HepG2 (cell line): ENCODE results near the gene INTS1. TPM values are rescaled to one million over a fixed set of nuclear protein-coding genes. Genes with fewer than 3 reads are reported as not detected.

Experiments used
- ATAC-seq: fragments of 200-7000 bp; cut with Tn5 transposase; 3 replicates; pipeline ENCODE4 v1.9.1; 2020; ENCODE audit warnings: mild to moderate bottlenecking, moderate library complexity
- BruUV-seq: library from RNA; stranded (reverse); fragments of 400-500 nt; replicated peaks from 2 replicates; lab custom pipeline; 2021; lab: Mats Ljungman, UMichigan
- CTCF ChIA-PET: fragments of 300-600 bp; formaldehyde crosslinking; extraction: SDS; loops from one replicate; lab custom pipeline; 2021; ENCODE audit warnings: low total read pairs, inconsistent platforms, low intra/inter-chr PET ratio; lab: Yijun Ruan, JAX
- POLR2A ChIA-PET: fragments of 350-600 bp; sonication (Branson Sonifier 250); formaldehyde crosslinking; loops from one replicate; lab custom pipeline; 2020; ENCODE audit warnings: antibody characterized with exemption, inconsistent platforms; lab: Yijun Ruan, JAX
- DNase-seq: peaks from one replicate; pipeline ENCODE4 v3.0.0-alpha.2; 2015; ENCODE audit warnings: low spot score
- FAIRE-seq: peaks from 3 replicates; lab custom pipeline; 2011; peaks lifted over from hg19 to GRCh38; lab: Jason Lieb, UNC
- H2AFZ ChIP-seq: one replicate; pipeline ENCODE4 v1.6.1; 2011; ENCODE audit warnings: low read length, inconsistent platforms
- H3K27ac ChIP-seq: fragments of 300-600 bp; 3 replicates; pipeline ENCODE4 v1.8.0; 2011; ENCODE audit warnings: mixed run types, mild to moderate bottlenecking, mixed read lengths, low read length, inconsistent platforms; ENCODE audit not compliant: insufficient read depth; ENCODE audit errors: extremely low read length
- H3K27me3 ChIP-seq, 2 experiments: fragments of 200-600 bp in 1 of 2; 2 replicates in 1 of 2; 3 replicates in 1 of 2; pipeline versions ENCODE4 v1.6.0 to v1.8.0; 2011; ENCODE audit warnings: low read length in 2 of 2, mild to moderate bottlenecking in 2 of 2, moderate library complexity in 2 of 2, inconsistent platforms in 1 of 2; ENCODE audit not compliant: insufficient read depth in 2 of 2, control insufficient read depth in 1 of 2
- H3K36me3 ChIP-seq, 2 experiments: fragments of 200-600 bp in 1 of 2; replicated peaks in 1 of 2; 2 replicates in 1 of 2; 3 replicates in 1 of 2; pipeline versions ENCODE4 v1.5.1 to v1.8.0; 2011; ENCODE audit warnings: low read length in 2 of 2, inconsistent platforms in 1 of 2; ENCODE audit not compliant: insufficient read depth in 2 of 2, control insufficient read depth in 1 of 2
- H3K4me1 ChIP-seq: 2 replicates; pipeline ENCODE4 v1.5.1; 2012; ENCODE audit warnings: low read length, inconsistent platforms; ENCODE audit not compliant: insufficient read depth
- H3K4me2 ChIP-seq: 2 replicates; pipeline ENCODE4 v1.6.0; 2011; ENCODE audit warnings: low read depth, low read length, inconsistent platforms
- H3K4me3 ChIP-seq, 3 experiments: fragments of 200-600 bp in 1 of 3; sonication (generic), shearing (Covaris generic) in 1 of 3; replicated peaks in 1 of 3; 2 replicates each; pipeline ENCODE4 v1.5.1; 2011 to 2016; ENCODE audit warnings: low read length in 3 of 3, inconsistent platforms in 2 of 3, low read depth in 2 of 3, mild to moderate bottlenecking in 2 of 3, control low read depth in 1 of 3, mixed read lengths in 1 of 3; ENCODE audit not compliant: insufficient read depth in 1 of 3
- H3K79me2 ChIP-seq: one replicate; pipeline ENCODE4 v1.6.1; 2011; ENCODE audit warnings: low read length, inconsistent platforms; ENCODE audit not compliant: insufficient read depth
- H3K9ac ChIP-seq: 2 replicates; pipeline ENCODE4 v1.6.0; 2011; ENCODE audit warnings: mild to moderate bottlenecking, low read depth, low read length, inconsistent platforms; ENCODE audit not compliant: insufficient read depth
- H3K9me3 ChIP-seq: 2 replicates; pipeline ENCODE4 v1.5.1; 2012; ENCODE audit warnings: mild to moderate bottlenecking, low read length
- H4K20me1 ChIP-seq: 2 replicates; pipeline ENCODE4 v1.6.0; 2011; ENCODE audit warnings: inconsistent platforms, mild to moderate bottlenecking, low read length, moderate library complexity; ENCODE audit not compliant: insufficient read depth
- AGO2 ChIP-seq: fragments of 200-400 bp; formaldehyde crosslinking; optimal IDR thresholded peaks from 2 replicates; pipeline ENCODE3; 2017; ENCODE audit warnings: mild to moderate bottlenecking, low read depth, low read length, moderate library complexity
- HNRNPH1 ChIP-seq: fragments of 200-400 bp; formaldehyde crosslinking; optimal IDR thresholded peaks from 2 replicates; pipeline ENCODE3; 2017; ENCODE audit warnings: mild to moderate bottlenecking, low read depth, low read length
- RBFOX2 ChIP-seq: fragments of 200-400 bp; formaldehyde crosslinking; IDR thresholded peaks from 2 replicates; pipeline ENCODE4 v1.6.1; 2017; ENCODE audit warnings: low read depth, mild to moderate bottlenecking, low read length
- RBM22 ChIP-seq: fragments of 200-400 bp; formaldehyde crosslinking; optimal IDR thresholded peaks from 2 replicates; pipeline ENCODE3; 2017; ENCODE audit warnings: mild to moderate bottlenecking, low read length, moderate library complexity
- WGBS: methylation state at CpG from one replicate; pipeline ENCODE4 v1.1.6; 2017; ENCODE audit warnings: low lambda C conversion rate; 5-methylcytosine and 5-hydroxymethylcytosine counted together
- in situ Hi-C: cut with HindIII; loops from 2 replicates; pipeline ENCODE4 v1.10.0; 2017; ENCODE audit warnings: low pct_unique_long_range_greater_than_20kb; ENCODE audit not compliant: extremely low pct_ligation_motif_present
- intact Hi-C: fragments of 100-400 bp; cut with micrococcal nuclease; formaldehyde crosslinking; loops from one replicate; pipeline ENCODE4 v1.10.0; 2022; ENCODE audit not compliant: unreplicated experiment
- polyA plus RNA-seq, 8 experiments: library from polyadenylated mRNA; depleted of rRNA in 3 of 8; stranded (reverse) in 7 of 8; unstranded in 1 of 8; fragments of >200 nt; fragmentation: Illumina TruSeq in 4 of 8; extraction: Trizol in 4 of 8; gene quantifications; 2 replicates each; pipeline versions ENCODE4 v1.2.1 to v1.2.3, GENCODE V29; 2011 to 2016; ENCODE audit warnings: low read depth in 4 of 8, missing spikeins in 1 of 8, mixed read lengths in 1 of 8; ENCODE audit not compliant: insufficient read depth in 1 of 8
- total RNA-seq, 5 experiments: library from RNA; depleted of rRNA; stranded (reverse); fragments of >200 nt; fragmentation: Illumina TruSeq; extraction: Trizol; gene quantifications; 2 replicates each; pipeline ENCODE4 v1.2.3, GENCODE V29; 2016; ENCODE audit warnings: low read depth in 1 of 5

Gene INTS1
- total and polyA plus RNA-seq, 2 of the 13 experiments (the other 11 are each of a cell fraction or from before 2014, with no cell fraction given) = 13.7 to 29.0 TPM

DNA sequence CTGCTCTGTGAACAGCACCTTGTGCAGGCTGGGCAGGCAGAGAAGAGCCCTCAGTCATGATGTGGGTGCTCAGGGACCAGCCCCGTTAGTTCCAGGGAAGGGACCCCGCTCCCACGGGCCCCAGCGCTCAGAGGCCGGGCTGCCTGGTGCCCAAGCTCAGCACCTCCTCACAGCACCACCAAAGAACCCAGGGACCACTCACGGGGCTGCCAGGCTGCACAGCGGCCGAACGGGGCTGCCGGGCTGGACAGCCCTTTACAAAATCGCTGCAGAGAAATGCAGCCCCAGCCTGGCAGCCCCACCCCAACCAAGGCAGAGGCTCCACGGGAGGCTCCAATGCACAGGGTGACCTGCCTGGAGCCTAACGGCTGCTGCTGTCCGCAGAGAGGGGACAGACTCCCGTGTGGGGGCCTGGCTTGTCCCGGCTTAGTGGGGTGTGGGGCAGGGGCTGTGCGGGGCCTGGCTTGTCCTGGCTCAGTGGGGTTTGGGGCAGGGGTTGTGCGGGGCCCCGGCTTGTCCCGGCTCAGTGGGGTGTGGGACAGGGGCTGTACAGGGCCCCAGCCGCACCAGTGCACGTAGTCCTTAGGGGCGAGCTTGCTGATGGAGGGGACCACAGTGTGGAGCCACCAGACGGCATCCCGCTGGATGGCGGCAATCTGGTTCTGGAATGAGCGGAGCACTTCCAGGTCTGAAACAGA lies 9.2 kb downstream of the INTS1 start:
- CTCF ChIA-PET = no interaction called here
- no peak overlapping the region for H2AFZ ChIP-seq
- FAIRE-seq = no peak
- BruUV-seq = no TSS peak
- WGBS = no CpG with 5 or more reads among the region's 27 CpGs
- in situ Hi-C loops = no loop called here
- intact Hi-C loops = no loop called here
- POLR2A ChIA-PET = no interaction called here
- TF ChIP-seq RBFOX2 = 0 out of 2 replicates have a peak, but pooled peaks have one; percentile 24
- TF ChIP-seq AGO2 = peak; percentile 45
- TF ChIP-seq RBM22 = no peak
- TF ChIP-seq, all 625 proteins: peak for 2
- H3K4me3 ChIP-seq = no peak overlapping the region
- H3K27me3 ChIP-seq = no peaks in the 10 kb centered on the region
- H4K20me1 ChIP-seq = no peaks in the 10 kb centered on the region
- no peaks in the 10 kb centered on the region for H3K79me2 ChIP-seq
- ATAC-seq = no peak
- H3K4me2 ChIP-seq = no peak overlapping the region
- no peak overlapping the region for H3K27ac ChIP-seq
- no peaks in the 10 kb centered on the region for H3K4me1 ChIP-seq
- peaks cover 23 to 47% of the 10 kb centered on the region in 2 experiments; a peak in 4 of 5 replicates for H3K36me3 ChIP-seq
- no peaks in the 10 kb centered on the region for H3K9me3 ChIP-seq
- H3K9ac ChIP-seq = no peak overlapping the region
- DNase-seq = no peak

DNA sequence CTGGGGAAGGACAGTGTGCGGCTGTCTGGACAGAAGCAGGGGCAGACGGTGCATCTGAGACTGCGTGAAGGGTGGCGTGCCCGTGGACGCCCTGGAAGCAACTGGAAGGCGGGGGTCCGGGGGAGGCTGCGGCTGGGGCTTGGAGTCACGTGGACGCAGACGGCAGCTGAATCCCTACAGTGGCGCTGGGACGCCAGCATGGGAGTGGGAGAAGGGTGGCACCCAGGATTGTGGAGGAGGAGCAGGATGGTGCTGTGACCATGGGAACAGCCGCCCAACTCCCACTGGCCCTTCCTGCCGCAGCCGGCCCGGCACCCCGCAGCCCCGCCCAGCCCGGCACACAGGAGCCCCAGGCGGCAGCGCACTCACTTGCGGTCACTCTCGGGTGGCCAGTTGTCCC lies 9.7 kb downstream of the INTS1 start:
- POLR2A ChIA-PET = no interaction called here
- TF ChIP-seq HNRNPH1 = no peak
- 0 out of 2 replicates have a peak, but pooled peaks have one; percentile 45 for TF ChIP-seq RBFOX2
- FAIRE-seq = no peak
- CTCF ChIA-PET = no interaction called here
- Histone ChIP-seq H3K4me1 (no peaks in the 10 kb centered on the region), H4K20me1 (no peaks in the 10 kb centered on the region), H3K27ac (no peak overlapping the region), H3K27me3 (no peaks in the 10 kb centered on the region), H3K9ac (no peak overlapping the region), H3K4me2 (no peak overlapping the region), H3K4me3 (no peak overlapping the region), H3K36me3 (peaks cover 22 to 47% of the 10 kb centered on the region in 2 experiments; a peak in 4 of 5 replicates), H3K79me2 (no peaks in the 10 kb centered on the region), H2AFZ (no peak overlapping the region), H3K9me3 (no peaks in the 10 kb centered on the region)
- BruUV-seq = no TSS peak
- no peak for DNase-seq
- no peak for ATAC-seq
- in situ Hi-C loops (no loop called here), intact Hi-C loops (no loop called here)
- 89% methylated on average over 15 of the region's 25 CpGs for WGBS
